GM23248 (cell line): ENCODE data around the gene ATG9B.

ENCODE experiments used
- EZH2 ChIP-seq: fragments of 200-600 bp; sonication (generic); IDR thresholded peaks from 2 replicates; pipeline ENCODE4 v1.6.1; 2018; ENCODE audit warnings: antibody characterized with exemption, mild to moderate bottlenecking; ENCODE audit not compliant: insufficient read depth, poor library complexity, severe bottlenecking
- EZH2phosphoT487 ChIP-seq: fragments of 200-600 bp; sonication (generic); IDR thresholded peaks from 2 replicates; pipeline ENCODE4 v1.6.1; 2018; ENCODE audit warnings: antibody characterized with exemption, moderate library complexity, mild to moderate bottlenecking, low read depth; ENCODE audit not compliant: insufficient read depth

- no peak for TF ChIP-seq EZH2
- TF ChIP-seq EZH2phosphoT487 = no peak
These were observed 27.8 kb downstream of the ATG9B start for GRCh38 chr7:150996376-150997074.
